HG02973 (cell line): Measurements from ENCODE around the gene HSD17B1.

Source experiments
- ATAC-seq: cut with Tn5 transposase; IDR thresholded peaks from one replicate; pipeline ENCODE4 v1.9.1; 2021; ENCODE audit warnings: moderate library complexity; ENCODE audit not compliant: unreplicated experiment

The HSD17B1 gene

GRCh38 chr17:42565523-42566214 lies 12.9 kb downstream of the HSD17B1 start:
- ATAC-seq, result no peak

- peak; percentile 15 for ATAC-seq
Measured at GRCh38 chr17:42566215-42566882, 13.6 kb downstream of the HSD17B1 start.

- ATAC-seq, result peak; percentile 51
Measured at GRCh38 chr17:42566883-42567573, 14.3 kb downstream of the HSD17B1 start, which contains the start of gene MLX. Gene MLX (plus strand): TSS chr17:42567100. CDS start chr17:42567125, 25 bp downstream.

- no peak for ATAC-seq
Measured at GRCh38 chr17:42568341-42569111, 15.8 kb downstream of the HSD17B1 start.

- no peak for ATAC-seq
Measured at GRCh38 chr17:42571435-42572225, 18.9 kb downstream of the HSD17B1 start.

- no peak for ATAC-seq
Measured at GRCh38 chr17:42573095-42573494, 20.4 kb downstream of the HSD17B1 start.

GRCh38 chr17:42574463-42574862 lies 21.7 kb downstream of the HSD17B1 start:
- ATAC-seq, result no peak

GRCh38 chr17:42577140-42577531 lies 24.4 kb downstream of the HSD17B1 start:
- no peak for ATAC-seq

- ATAC-seq, result peak; percentile 65
Measured at GRCh38 chr17:42577532-42578281, 25.0 kb downstream of the HSD17B1 start, which contains the start of gene PSMC3IP. Gene PSMC3IP (minus strand): TSS chr17:42577729. CDS start chr17:42577686, 43 bp downstream.

- peak; percentile 37 for ATAC-seq
Measured at GRCh38 chr17:42578282-42578869, 25.7 kb downstream of the HSD17B1 start.

- ATAC-seq, result no peak
Measured at GRCh38 chr17:42579794-42580551, 27.2 kb downstream of the HSD17B1 start.

GRCh38 chr17:42581744-42582270 lies 29.1 kb downstream of the HSD17B1 start:
- ATAC-seq, result no peak

- no peak for ATAC-seq
Measured at GRCh38 chr17:42584880-42585279, 32.2 kb downstream of the HSD17B1 start.

- no peak for ATAC-seq
Measured at GRCh38 chr17:42585353-42585752, 32.6 kb downstream of the HSD17B1 start.

- no peak for ATAC-seq
Measured at GRCh38 chr17:42586514-42587230, 33.9 kb downstream of the HSD17B1 start.

GRCh38 chr17:42590886-42591285 lies 38.2 kb downstream of the HSD17B1 start:
- ATAC-seq, result no peak

- ATAC-seq, result no peak
Measured at GRCh38 chr17:42591411-42591810, 38.7 kb downstream of the HSD17B1 start.
